HG02973 (cell line): Measurements from ENCODE around the gene PRR7.

Experiments used
- ATAC-seq: cut with Tn5 transposase; IDR thresholded peaks from one replicate; pipeline ENCODE4 v1.9.1; 2021; ENCODE audit warnings: moderate library complexity; ENCODE audit not compliant: unreplicated experiment

The PRR7 gene

GRCh38 chr5:177466861-177467260 is 20.2 kb downstream of the PRR7 start:
- no peak for ATAC-seq

GRCh38 chr5:177467436-177467835 is 20.8 kb downstream of the PRR7 start:
- ATAC-seq, result no peak

- no peak for ATAC-seq
Measured at GRCh38 chr5:177468329-177468684, 21.7 kb downstream of the PRR7 start.

- ATAC-seq, result no peak
Measured at GRCh38 chr5:177468685-177469628, 22.3 kb downstream of the PRR7 start.

GRCh38 chr5:177469750-177470525 is 23.3 kb downstream of the PRR7 start:
- no peak for ATAC-seq

GRCh38 chr5:177470759-177471536 is 24.3 kb downstream of the PRR7 start:
- ATAC-seq, result no peak

GRCh38 chr5:177471610-177472356 is 25.2 kb downstream of the PRR7 start:
- no peak for ATAC-seq

GRCh38 chr5:177472460-177473442 is 26.1 kb downstream of the PRR7 start:
- peak; percentile 46 for ATAC-seq

GRCh38 chr5:177473443-177474001 is 26.9 kb downstream of the PRR7 start, which contains the start of gene DBN1:
Gene DBN1, minus strand, starts transcription at chr5:177473634. Its CDS starts 113 bp downstream, at chr5:177473521.
- ATAC-seq, result peak; percentile 33

GRCh38 chr5:177474002-177474476 is 27.4 kb downstream of the PRR7 start:
- ATAC-seq, result no peak

GRCh38 chr5:177474846-177475562 is 28.4 kb downstream of the PRR7 start:
- ATAC-seq, result no peak

- ATAC-seq, result no peak
Measured at GRCh38 chr5:177475563-177476427, 29.2 kb downstream of the PRR7 start.

GRCh38 chr5:177476531-177477233 is 30.1 kb downstream of the PRR7 start:
- no peak for ATAC-seq

GRCh38 chr5:177477701-177478477 is 31.3 kb downstream of the PRR7 start:
- ATAC-seq, result no peak

- no peak for ATAC-seq
Measured at GRCh38 chr5:177478711-177479646, 32.4 kb downstream of the PRR7 start.
